Neural crest cell (in vitro differentiated cells): ENCODE data around the gene MAN2C1. TPM values are rescaled to one million over a fixed set of nuclear protein-coding genes. Genes with fewer than 3 reads are reported as not detected.

ENCODE experiments used
- DNase-seq: peaks from one replicate; pipeline ENCODE4 v3.0.0; 2021; ENCODE audit warnings: low read depth, mixed read lengths, low spot score
- H3K27ac Mint-ChIP-seq: one replicate; pipeline ENCODE4 v1.8.0; 2021; ENCODE audit warnings: mild to moderate bottlenecking, mixed read lengths; ENCODE audit not compliant: unreplicated experiment
- H3K27me3 Mint-ChIP-seq: 2 replicates; pipeline ENCODE4 v1.8.0; 2021; ENCODE audit warnings: low read depth, mild to moderate bottlenecking, mixed read lengths
- H3K36me3 Mint-ChIP-seq: 2 replicates; pipeline ENCODE4 v1.8.0; 2021; ENCODE audit warnings: low read depth, mild to moderate bottlenecking, mixed read lengths
- H3K4me1 Mint-ChIP-seq: 2 replicates; pipeline ENCODE4 v1.8.0; 2021; ENCODE audit warnings: mixed read lengths
- H3K4me3 Mint-ChIP-seq: one replicate; pipeline ENCODE4 v1.8.0; 2021; ENCODE audit warnings: mild to moderate bottlenecking, mixed read lengths
- H3K9me3 Mint-ChIP-seq: 2 replicates; pipeline ENCODE4 v1.8.0; 2021; ENCODE audit warnings: mixed read lengths
- CTCF ChIP-seq: fragments of 200-600 bp; sonication (generic); conservative IDR thresholded peaks from 2 replicates; pipeline ENCODE4 v1.5.0; 2021; ENCODE audit warnings: antibody characterized with exemption, mild to moderate bottlenecking
- long read RNA-seq: library from polyadenylated mRNA; unstranded; transcript quantifications from one replicate; pipeline ENCODE4 v2.0.0, GENCODE V29; 2020
- total RNA-seq: library from RNA; stranded (reverse); gene quantifications from 2 replicates; pipeline ENCODE4 v1.2.1, GENCODE V29; 2021

Gene MAN2C1
- total RNA-seq, result 209 and 222 TPM in 2 replicates
- long read RNA-seq, partial matches to known transcripts, result 3 of 4 reads
- long read RNA-seq, other reads (novel, unspliced or antisense), result 0 of 4 reads

GRCh38 chr15:75367913-75368688 lies at the start of gene MAN2C1:
Gene MAN2C1 (minus strand): TSS chr15:75368607. CDS start chr15:75368583, 24 bp downstream.
- H3K27me3 Mint-ChIP-seq, result no peaks in the 10 kb centered on the region
- H3K4me1 Mint-ChIP-seq, result peaks cover 20% of the 10 kb centered on the region
- peaks cover 10% of the 10 kb centered on the region for H3K36me3 Mint-ChIP-seq
- peak within 1 kb of the TSS; percentile 97 for H3K27ac Mint-ChIP-seq
- DNase-seq, result peak; percentile 83
- peak within 1 kb of the TSS; percentile 98 for H3K4me3 Mint-ChIP-seq
- H3K9me3 Mint-ChIP-seq, result no peaks in the 10 kb centered on the region
- TF ChIP-seq CTCF, result peak; percentile 75

- H3K27ac Mint-ChIP-seq, result no peak overlapping the region
These were observed 48.2 kb upstream of the MAN2C1 start for GRCh38 chr15:75416584-75416983.

GRCh38 chr15:75410196-75410595 lies 41.8 kb upstream of the MAN2C1 start:
- Mint-ChIP-seq H3K4me1 (no peaks in the 10 kb centered on the region), H3K9me3 (no peaks in the 10 kb centered on the region), H3K27me3 (no peaks in the 10 kb centered on the region), H3K27ac (no peak overlapping the region), H3K4me3 (no peak overlapping the region), H3K36me3 (peaks cover 35% of the 10 kb centered on the region)
- DNase-seq, result no peak
- no peak for TF ChIP-seq CTCF

More at GRCh38 chr15:75416584-75416983, 48.2 kb upstream of the MAN2C1 start:
- H3K36me3 Mint-ChIP-seq, result peaks cover 16% of the 10 kb centered on the region
- DNase-seq, result no peak
- no peak overlapping the region for H3K4me3 Mint-ChIP-seq
- TF ChIP-seq CTCF, result no peak
- H3K9me3 Mint-ChIP-seq, result no peaks in the 10 kb centered on the region
- H3K27me3 Mint-ChIP-seq, result no peaks in the 10 kb centered on the region
- H3K4me1 Mint-ChIP-seq, result no peaks in the 10 kb centered on the region

- Mint-ChIP-seq H3K27ac (no peak overlapping the region), H3K4me3 (no peak overlapping the region), H3K9me3 (no peaks in the 10 kb centered on the region), H3K36me3 (peaks cover 25% of the 10 kb centered on the region), H3K27me3 (no peaks in the 10 kb centered on the region), H3K4me1 (no peaks in the 10 kb centered on the region)
- TF ChIP-seq CTCF, result no peak
- no peak for DNase-seq
These were observed 38.7 kb upstream of the MAN2C1 start for GRCh38 chr15:75407083-75407482.

GRCh38 chr15:75403892-75404291 lies 35.5 kb upstream of the MAN2C1 start:
- no peak overlapping the region for H3K27ac Mint-ChIP-seq
- H3K9me3 Mint-ChIP-seq, result no peaks in the 10 kb centered on the region
- no peak for DNase-seq
- H3K4me3 Mint-ChIP-seq, result no peak overlapping the region
- H3K27me3 Mint-ChIP-seq, result no peaks in the 10 kb centered on the region
- TF ChIP-seq CTCF, result no peak
- no peaks in the 10 kb centered on the region for H3K4me1 Mint-ChIP-seq
- peaks cover 17% of the 10 kb centered on the region for H3K36me3 Mint-ChIP-seq
